H1 (cell line): ENCODE data around the gene ALDH4A1. TPM values are rescaled to one million over a fixed set of nuclear protein-coding genes. Genes with fewer than 3 reads are reported as not detected.
A peak's percentile ranks its signal among the peaks of the same experiment; 100 is the strongest.

Experiments
- CTCF ChIA-PET: fragments of 300-600 bp; sonication (Branson Sonifier 250); formaldehyde crosslinking; loops from one replicate; lab custom pipeline; 2021; ENCODE audit not compliant: partially characterized antibody; lab: Charles Lee
- POLR2A ChIA-PET: fragments of 300-600 bp; sonication (Branson Sonifier 250); formaldehyde crosslinking; loops from one replicate; lab custom pipeline; 2021; ENCODE audit warnings: inconsistent platforms; ENCODE audit not compliant: partially characterized antibody; lab: Charles Lee
- DNase-seq, 2 experiments: peaks; one replicate each; pipeline versions ENCODE4 v3.0.0 to v3.0.0-alpha.2; 2010 to 2022; ENCODE audit warnings: low spot score in 2 of 2, low read depth in 1 of 2, mixed read lengths in 1 of 2
- FAIRE-seq: peaks from 2 replicates; lab custom pipeline; 2011; peaks lifted over from hg19 to GRCh38; lab: Jason Lieb, UNC
- H2AFZ ChIP-seq: 2 replicates; pipeline ENCODE4 v1.8.1; 2012; ENCODE audit warnings: low read length, inconsistent platforms
- H2AK5ac ChIP-seq: 2 replicates; pipeline ENCODE4 v1.6.1; 2013; ENCODE audit warnings: low read depth, low read length
- H2BK120ac ChIP-seq: replicated peaks from 2 replicates; pipeline ENCODE3; 2013; ENCODE audit warnings: low read depth, low read length, inconsistent platforms
- H2BK12ac ChIP-seq: 2 replicates; pipeline ENCODE4 v1.6.1; 2013; ENCODE audit warnings: low read depth, low read length
- H2BK15ac ChIP-seq: 2 replicates; pipeline ENCODE4 v1.6.1; 2013; ENCODE audit warnings: low read length
- H2BK20ac ChIP-seq: 2 replicates; pipeline ENCODE4 v1.6.1; 2013; ENCODE audit warnings: low read length
- H2BK5ac ChIP-seq: 2 replicates; pipeline ENCODE4 v1.6.1; 2013; ENCODE audit warnings: low read depth, low read length
- H3K14ac ChIP-seq: 2 replicates; pipeline ENCODE4 v1.6.1; 2013; ENCODE audit warnings: inconsistent platforms; ENCODE audit not compliant: insufficient read length
- H3K18ac ChIP-seq: 2 replicates; pipeline ENCODE4 v1.6.1; 2013; ENCODE audit warnings: low read length; ENCODE audit errors: extremely low read depth
- H3K23ac ChIP-seq: 2 replicates; pipeline ENCODE4 v1.6.1; 2013; ENCODE audit warnings: inconsistent platforms; ENCODE audit not compliant: insufficient read length
- H3K23me2 ChIP-seq: 2 replicates; pipeline ENCODE4 v1.6.1; 2013; ENCODE audit warnings: low read depth, low read length
- H3K27ac ChIP-seq: 2 replicates; pipeline ENCODE4 v1.6.1; 2011; ENCODE audit warnings: low read depth, low read length, inconsistent platforms
- H3K27me3 ChIP-seq, 4 experiments: replicated peaks in 1 of 4; 1 replicate in 1 of 4; 2 replicates in 3 of 4; pipeline versions ENCODE4 v1.6.1 to v1.8.1; 2011 to 2013; ENCODE audit warnings: low read length in 3 of 4, mild to moderate bottlenecking in 3 of 4, inconsistent platforms in 2 of 4, mixed read lengths in 2 of 4, moderate library complexity in 1 of 4; ENCODE audit not compliant: control insufficient read depth in 3 of 4, insufficient read depth in 3 of 4; ENCODE audit errors: extremely low read depth in 1 of 4
- H3K36me3 ChIP-seq, 4 experiments: 2 replicates each; pipeline versions ENCODE4 v1.6.1 to v1.8.1; 2011 to 2013; ENCODE audit warnings: mild to moderate bottlenecking in 4 of 4, low read length in 3 of 4, moderate library complexity in 2 of 4, control low read depth in 1 of 4, inconsistent platforms in 1 of 4; ENCODE audit not compliant: insufficient read depth in 4 of 4, control insufficient read depth in 2 of 4
- H3K4ac ChIP-seq: replicated peaks from 2 replicates; pipeline ENCODE3; 2013; ENCODE audit warnings: low read length, low read depth, mixed read lengths, inconsistent platforms; ENCODE audit not compliant: insufficient read length
- H3K4me1 ChIP-seq, 4 experiments: replicated peaks in 1 of 4; 1 replicate in 1 of 4; 2 replicates in 3 of 4; pipeline versions ENCODE4 v1.6.1 to v1.8.1; 2011 to 2013; ENCODE audit warnings: low read length in 3 of 4, inconsistent platforms in 2 of 4, mixed read lengths in 1 of 4; ENCODE audit not compliant: insufficient read depth in 4 of 4, control insufficient read depth in 3 of 4
- H3K4me2 ChIP-seq, 2 experiments: 2 replicates each; pipeline versions ENCODE4 v1.6.1 to v1.8.1; 2011 to 2013; ENCODE audit warnings: low read depth in 2 of 2, low read length in 2 of 2, control low read depth in 1 of 2, inconsistent platforms in 1 of 2, mild to moderate bottlenecking in 1 of 2; ENCODE audit not compliant: insufficient read depth in 1 of 2
- H3K4me3 ChIP-seq, 4 experiments: fragments of 200-600, 300-600 bp in 1 of 4; sonication (generic), shearing (Covaris generic), sonication (Bioruptor Twin) in 1 of 4; 2 replicates each; pipeline versions ENCODE4 v1.5.1 to v1.8.1; 2011 to 2016; ENCODE audit warnings: low read length in 4 of 4, low read depth in 3 of 4, control low read depth in 2 of 4, inconsistent platforms in 2 of 4, mild to moderate bottlenecking in 2 of 4, mixed read lengths in 1 of 4, moderate library complexity in 1 of 4; ENCODE audit not compliant: insufficient read depth in 2 of 4; ENCODE audit errors: extremely low read depth in 1 of 4
- H3K56ac ChIP-seq: replicated peaks from 2 replicates; pipeline ENCODE3; 2013; ENCODE audit warnings: low read depth, mild to moderate bottlenecking, mixed read lengths, low read length, inconsistent platforms; ENCODE audit not compliant: insufficient read length
- H3K79me1 ChIP-seq: 2 replicates; pipeline ENCODE4 v1.6.1; 2013; ENCODE audit warnings: low read depth, low read length, control low read depth
- H3K79me2 ChIP-seq, 2 experiments: 2 replicates each; pipeline versions ENCODE4 v1.6.1 to v1.8.1; 2012 to 2013; ENCODE audit warnings: low read length in 2 of 2, mild to moderate bottlenecking in 2 of 2, inconsistent platforms in 1 of 2; ENCODE audit not compliant: insufficient read depth in 2 of 2, control insufficient read depth in 1 of 2
- H3K9ac ChIP-seq, 4 experiments: replicated peaks in 1 of 4; 1 replicate in 1 of 4; 2 replicates in 3 of 4; pipeline versions ENCODE4 v1.6.1 to v1.8.1; 2011 to 2013; ENCODE audit warnings: low read depth in 3 of 4, low read length in 3 of 4, control low read depth in 2 of 4, mild to moderate bottlenecking in 2 of 4, moderate library complexity in 2 of 4, inconsistent platforms in 1 of 4; ENCODE audit errors: extremely low read depth in 1 of 4
- H3K9me3 ChIP-seq, 2 experiments: 2 replicates each; pipeline versions ENCODE4 v1.6.1 to v1.8.1; 2012 to 2013; ENCODE audit warnings: mild to moderate bottlenecking in 2 of 2, moderate library complexity in 2 of 2, control low read depth in 1 of 2, inconsistent platforms in 1 of 2, low read depth in 1 of 2, low read length in 1 of 2, mixed read lengths in 1 of 2; ENCODE audit not compliant: insufficient read depth in 2 of 2
- H4K20me1 ChIP-seq, 2 experiments: replicated peaks in 1 of 2; 2 replicates each; pipeline versions ENCODE3 to v1.8.1; 2011 to 2013; ENCODE audit warnings: inconsistent platforms in 2 of 2, low read length in 2 of 2, mild to moderate bottlenecking in 1 of 2; ENCODE audit not compliant: insufficient read depth in 2 of 2, control insufficient read depth in 1 of 2
- H4K5ac ChIP-seq: 2 replicates; pipeline ENCODE4 v1.6.1; 2013; ENCODE audit warnings: low read length, low read depth, mixed read lengths, inconsistent platforms; ENCODE audit not compliant: insufficient read length
- H4K8ac ChIP-seq: 2 replicates; pipeline ENCODE4 v1.8.0; 2013; ENCODE audit warnings: mild to moderate bottlenecking, moderate library complexity, low read length, inconsistent platforms; ENCODE audit not compliant: insufficient read depth; ENCODE audit errors: extremely low read depth
- H4K91ac ChIP-seq: replicated peaks from 2 replicates; pipeline ENCODE3; 2013; ENCODE audit warnings: low read length, mixed read lengths, inconsistent platforms; ENCODE audit not compliant: insufficient read length
- JUND ChIP-seq: IDR thresholded peaks from 2 replicates; pipeline ENCODE4 v1.6.1; 2011; ENCODE audit warnings: mild to moderate bottlenecking, improper control_type of control experiment, low read length
- SIN3A ChIP-seq, 2 experiments: IDR thresholded peaks in 1 of 2; conservative IDR thresholded peaks in 1 of 2; 2 replicates each; pipeline ENCODE4 v1.6.1; 2011 to 2012; ENCODE audit warnings: low read length in 2 of 2, improper control_type of control experiment in 1 of 2, low read depth in 1 of 2, mild to moderate bottlenecking in 1 of 2
- WGBS, 2 experiments: shearing (Covaris generic) in 1 of 2; methylation state at CpG; one replicate each; pipeline versions ENCODE4 v1.1.6 to v1.1.7; 2013 to 2015; ENCODE audit warnings: low lambda C conversion rate in 2 of 2, mixed read lengths in 2 of 2, inconsistent platforms in 1 of 2, low coverage in 1 of 2, missing lambda C conversion rate in 1 of 2; ENCODE audit not compliant: insufficient replicate concordance in 2 of 2, insufficient coverage in 1 of 2, insufficient read length in 1 of 2; ENCODE audit errors: extremely low coverage in 1 of 2, missing lambda C conversion rate in 1 of 2; 5-methylcytosine and 5-hydroxymethylcytosine counted together
- polyA plus RNA-seq, 7 experiments: library from polyadenylated mRNA; depleted of rRNA in 3 of 7; stranded (reverse) in 5 of 7; unstranded in 2 of 7; fragments of >200 nt in 5 of 7; fragments of 200-250 nt in 2 of 7; gene quantifications; 1 replicate in 5 of 7; 2 replicates in 1 of 7; 4 replicates in 1 of 7; pipeline versions ENCODE4 v1.2.1 to v1.2.3, GENCODE V29; 2011 to 2013; ENCODE audit warnings: missing spikeins in 2 of 7, mixed read lengths in 2 of 7
- total RNA-seq: library from RNA; stranded (reverse); fragmentation: NEBNext Ultra II Directional; extraction: Animal tissue kit (Norgen Biotek cat#: 25700); gene quantifications from 2 replicates; pipeline ENCODE4 v1.2.1, GENCODE V29; 2021

ALDH4A1 gene
- total and polyA plus RNA-seq, 2 of the 8 experiments (the other 6 are each of a cell fraction or from before 2014, with no cell fraction given), result 30.3 to 35.9 TPM

GRCh38 chr1:18945401-18945849, 43.1 kb upstream of the ALDH4A1 start:
- no peak overlapping the region for H3K14ac ChIP-seq
- 0 out of 2 replicates have a peak, but pooled peaks cover 3% of the 10 kb centered on the region for H3K23me2 ChIP-seq
- H3K27ac ChIP-seq, result no peak overlapping the region
- H4K91ac ChIP-seq, result no peak overlapping the region
- H2AFZ ChIP-seq, result no peak overlapping the region
- H3K18ac ChIP-seq, result no peak overlapping the region
- no peak overlapping the region for H4K8ac ChIP-seq
- H3K4me2 ChIP-seq, result no peak overlapping the region; a peak in 1 of 4 replicates
- H3K4ac ChIP-seq, result no peak overlapping the region
- CTCF ChIA-PET, result interaction anchor here (0.6 to 12.8 kb wide), 14 partner anchors 8 to 1021 kb away, joined by 3 to 105 read pairs (median 3); partner anchors contain the start of gene ALDH4A1
- H3K36me3 ChIP-seq, result no peaks in the 10 kb centered on the region
- H3K9me3 ChIP-seq, result no peaks in the 10 kb centered on the region
- H2AK5ac ChIP-seq, result no peak overlapping the region; the same call in 1 of the 2 replicates
- H4K5ac ChIP-seq, result no peak overlapping the region
- H2BK12ac ChIP-seq, result 0 out of 2 replicates have a peak overlapping the region, but pooled peaks have one; percentile 19
- H3K23ac ChIP-seq, result no peak overlapping the region
- no peak for FAIRE-seq
- no peak overlapping the region for H3K56ac ChIP-seq
- H2BK120ac ChIP-seq, result no peak overlapping the region
- no peaks in the 10 kb centered on the region for H3K79me2 ChIP-seq
- H2BK15ac ChIP-seq, result peak overlapping the region; percentile 40; the same call in 1 of the 2 replicates
- no peaks in the 10 kb centered on the region for H3K27me3 ChIP-seq
- peaks cover 3% of the 10 kb centered on the region; the same call in 1 of the 2 replicates for H3K79me1 ChIP-seq
- H3K9ac ChIP-seq, result no peak overlapping the region
- H4K20me1 ChIP-seq, result no peaks in the 10 kb centered on the region
- peaks cover 20 to 39% (median 32%) of the 10 kb centered on the region in 4 experiments for H3K4me1 ChIP-seq
- TF ChIP-seq SIN3A (conservative IDR thresholded peaks at IDR 0.05 in 1 of 2, IDR thresholded peaks at IDR 0.05 in 1 of 2; ENCODE audit: low read depth in 1 of 2, low read length in 2 of 2), result 0 out of 4 replicates have a peak, but pooled peaks of 1 of the 2 experiments have one; percentile 33
- no peak for TF ChIP-seq JUND
- TF ChIP-seq, all 59 proteins: peak for 1
- DNase-seq, result peak in 1 of 2 experiments; percentile 68
- Histone ChIP-seq H2BK5ac (peak overlapping the region; percentile 56; the same call in 1 of the 2 replicates), H2BK20ac (peak overlapping the region; percentile 26; the same call in 1 of the 2 replicates), H3K4me3 (no peak overlapping the region)
- WGBS, 2 experiments, result 71% methylated on average over 14 of the region's 14 CpGs; no CpG with 5 or more reads in 1 of the 2 experiments
- POLR2A ChIA-PET, result interaction anchor here (1.1 to 2.9 kb wide), 5 partner anchors 9 to 114 kb away, joined by 3 to 28 read pairs (median 4); partner anchors contain the start of gene IFFO2
